Mucosa of gallbladder (tissue), 1 donor: ENCODE results near the gene NOVA2. TPM values are rescaled to one million over a fixed set of nuclear protein-coding genes. Genes with fewer than 3 reads are reported as not detected.
"Not testable (repeated sequence)": the region's sequence is repeated elsewhere in the genome, so short reads cannot be mapped to it uniquely, and the experiment has no call there.

Experiments used
- DNase-seq: peaks from one replicate; pipeline ENCODE4 v3.0.0-alpha.2; 2020; ENCODE audit warnings: low spot score
- total RNA-seq: library from RNA; stranded (reverse); gene quantifications from one replicate; pipeline ENCODE4 v1.2.1, GENCODE V29; 2021
- donor health status: DM: no; HTN: no; CAD: no.

NOVA2 gene
- total RNA-seq, 1 donor from 2014 or later = 3.1 TPM

- not testable (repeated sequence) for DNase-seq
These were observed 77.6 kb downstream of the NOVA2 start for GRCh38 chr19:45895983-45896599.

GRCh38 chr19:45895519-45895972 lies 78.1 kb downstream of the NOVA2 start:
- DNase-seq = no peak

DNA sequence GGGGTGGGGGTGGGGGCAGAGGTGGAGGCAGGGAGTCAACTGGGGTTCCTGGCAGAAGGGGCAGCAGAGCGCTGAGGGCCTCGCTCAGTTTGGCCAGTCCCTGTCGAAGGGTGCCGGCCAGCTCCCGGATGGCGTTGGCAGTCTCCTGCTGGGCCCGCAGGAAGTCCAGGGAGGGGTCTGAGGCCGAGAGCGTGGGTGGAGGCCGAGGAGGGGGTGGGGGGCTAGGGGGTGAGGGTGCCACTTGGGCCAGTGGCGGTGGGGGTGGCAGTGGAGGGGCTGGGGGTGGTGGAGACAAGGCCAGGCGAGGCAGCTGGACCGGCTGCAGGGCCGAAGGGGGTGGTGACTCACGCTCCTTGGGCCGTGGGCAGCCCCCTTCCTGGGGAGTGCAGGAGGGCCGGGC lies 82.8 kb downstream of the NOVA2 start:
- DNase-seq = no peak

DNA sequence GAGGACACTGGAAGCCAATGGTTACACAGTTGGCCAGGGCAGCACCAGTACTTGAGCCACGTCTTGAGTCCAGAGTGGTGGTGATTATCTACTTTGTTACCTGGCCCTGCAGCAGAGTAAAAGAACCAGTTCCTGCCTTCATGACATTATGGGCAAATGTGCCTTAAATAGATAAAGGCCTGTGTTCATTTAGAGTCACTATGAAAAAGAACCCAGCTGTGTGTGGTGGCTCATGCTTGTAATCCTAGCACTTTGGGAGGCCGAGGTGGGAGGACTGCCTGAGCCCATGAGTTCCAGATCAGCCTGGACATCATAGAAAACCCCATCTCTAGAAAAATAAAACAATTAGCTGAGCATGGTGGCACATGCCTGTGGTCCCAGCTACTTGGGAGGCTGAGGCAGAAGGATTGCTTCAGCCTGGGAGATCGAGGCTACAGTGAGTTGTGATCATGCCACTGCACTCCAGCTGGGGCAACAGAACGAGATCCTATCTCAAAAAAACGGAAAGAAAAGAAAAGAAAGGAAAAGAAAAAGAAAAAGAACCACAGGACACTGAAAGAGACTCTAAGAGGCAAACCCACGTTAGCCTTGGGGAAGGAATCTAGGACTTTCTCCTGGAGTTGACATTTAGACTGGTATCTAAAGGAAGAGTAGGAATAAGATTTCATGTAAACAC lies 84.3 kb downstream of the NOVA2 start:
- no peak for DNase-seq

GRCh38 chr19:45887200-45887710 lies 86.4 kb downstream of the NOVA2 start:
- no peak for DNase-seq

DNA sequence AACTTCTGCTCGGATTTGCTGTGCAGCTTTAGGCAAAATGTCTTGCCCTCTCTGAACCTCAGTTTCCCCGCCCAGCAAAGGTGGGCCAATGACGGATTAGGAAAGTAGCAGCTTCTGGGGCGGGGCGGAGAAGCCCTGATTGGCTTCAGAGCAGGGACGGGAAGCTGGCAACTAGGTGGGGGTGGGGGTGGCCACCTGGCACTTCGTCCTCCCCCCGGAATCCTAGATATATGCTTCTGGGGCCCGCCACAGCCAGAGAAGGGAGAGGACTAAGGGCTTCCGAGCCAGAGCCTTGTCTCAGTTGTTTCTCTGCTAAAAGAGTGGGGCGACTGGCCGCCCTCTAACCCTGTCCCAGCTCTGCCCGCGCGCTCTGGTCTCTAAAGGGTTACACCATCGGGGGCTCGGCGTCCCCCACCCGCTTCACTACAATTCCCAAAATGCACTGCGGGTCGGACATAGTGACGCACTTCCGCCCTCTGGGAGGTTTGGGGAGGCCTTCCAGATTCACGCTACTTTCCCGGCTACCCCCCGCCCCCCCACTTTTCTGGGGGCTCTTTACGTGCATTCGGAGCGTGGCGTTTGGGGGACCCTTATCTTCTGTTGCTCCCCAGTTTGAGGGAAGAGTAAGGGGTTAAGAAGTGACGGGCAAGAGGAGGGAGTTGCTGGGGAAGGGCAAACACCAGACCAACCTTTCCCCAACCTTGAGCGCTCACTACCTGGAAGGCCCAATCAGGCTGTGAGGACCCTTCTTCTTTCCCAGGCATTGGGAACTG lies 87.1 kb downstream of the NOVA2 start:
- DNase-seq = peak; percentile 93

DNA sequence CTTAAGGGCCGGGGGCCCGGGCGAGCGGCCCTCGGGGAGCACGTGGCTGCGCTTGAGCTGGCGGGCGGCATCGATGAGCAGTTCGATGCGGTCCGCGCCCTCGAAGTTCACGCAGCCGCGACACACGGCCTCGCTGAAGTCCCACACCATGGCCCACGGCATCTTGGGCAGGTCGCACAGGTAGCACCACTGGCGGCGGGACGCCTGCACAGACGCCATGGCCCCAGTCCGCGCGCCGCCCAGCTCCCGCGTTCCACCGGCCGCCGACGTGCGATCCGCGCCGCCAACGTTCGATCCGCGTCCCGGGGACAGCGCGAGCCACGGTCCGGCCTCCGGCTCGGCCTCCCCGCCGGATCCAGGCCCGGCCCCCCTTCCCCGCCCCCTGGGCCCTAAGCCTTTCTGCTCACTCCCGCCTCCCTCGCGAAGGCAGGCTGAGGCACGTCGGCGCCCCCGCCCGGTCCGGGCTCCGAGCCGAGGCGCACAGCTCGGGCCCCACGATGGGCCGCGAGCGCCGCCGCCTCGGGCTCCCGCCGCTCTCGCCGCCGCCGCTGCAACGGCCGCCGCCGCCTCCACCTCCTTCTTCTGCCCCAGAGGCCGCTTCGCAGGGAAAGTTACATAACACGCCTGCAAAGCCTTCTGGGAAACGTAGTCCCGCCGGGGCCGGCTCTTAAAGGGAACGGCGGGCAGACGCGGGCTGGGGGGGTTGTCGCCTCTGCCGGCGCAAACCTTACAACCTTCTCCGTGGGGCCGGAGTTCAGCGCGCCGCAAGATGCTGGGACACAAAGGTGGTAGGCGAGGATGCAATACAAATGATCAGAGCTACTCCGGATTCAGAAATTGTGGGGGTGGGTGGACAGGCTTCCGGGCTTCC lies 87.9 kb downstream of the NOVA2 start, which contains the start of gene IRF2BP1:
Gene IRF2BP1, minus strand, starts transcription at position 586 of the 871 bp plus-strand sequence. Its CDS starts 367 bp downstream, at position 219.
- DNase-seq = peak; percentile 95

- no peak for DNase-seq
These were observed 88.7 kb downstream of the NOVA2 start for GRCh38 chr19:45884682-45885555.

GRCh38 chr19:45883881-45884681 lies 89.6 kb downstream of the NOVA2 start:
- no peak for DNase-seq

Other genes with a start within 250 kb of the NOVA2 start
- 22.0 TPM for gene FBXO46, start 243.0 kb downstream of the NOVA2 start, total RNA-seq
- not detected for gene MEIOSIN, start 240.4 kb downstream of the NOVA2 start, total RNA-seq
- gene SIX5, start 204.6 kb downstream of the NOVA2 start, total RNA-seq = 29.6 TPM
- gene DMPK, start 191.4 kb downstream of the NOVA2 start, total RNA-seq = 163 TPM
- gene DMWD, start 181.0 kb downstream of the NOVA2 start, total RNA-seq = 66.0 TPM
- gene RSPH6A, start 158.6 kb downstream of the NOVA2 start, total RNA-seq = 0.09 TPM
- gene SYMPK, start 110.7 kb downstream of the NOVA2 start, total RNA-seq = 72.6 TPM
- gene FOXA3, start 109.5 kb downstream of the NOVA2 start, total RNA-seq = 10.1 TPM
- gene IRF2BP1, start 87.7 kb downstream of the NOVA2 start, total RNA-seq = 44.4 TPM
- 13.0 TPM for gene MYPOP, start 71.3 kb downstream of the NOVA2 start, total RNA-seq
- gene NANOS2, start 59.1 kb downstream of the NOVA2 start, total RNA-seq = not detected
- gene CCDC61, start 21.6 kb upstream of the NOVA2 start, total RNA-seq = 24.1 TPM
- gene PGLYRP1, start 49.2 kb upstream of the NOVA2 start, total RNA-seq = not detected
- gene IGFL4, start 67.1 kb upstream of the NOVA2 start, total RNA-seq = not detected
- not detected for gene IGFL3, start 150.8 kb upstream of the NOVA2 start, total RNA-seq
- gene IGFL2, start 174.4 kb upstream of the NOVA2 start, total RNA-seq = not detected